ENCODE measurements around the gene CYTH1.

- peak; percentile 24 to 50 (median 35) for TF ChIP-seq CTCF (IDR thresholded peaks at IDR 0.05)
- no peak for TF ChIP-seq POLR2A (IDR thresholded peaks at IDR 0.05)
Observed at GRCh38 chr17:78798695-78799559, 16.9 kb upstream of the CYTH1 start.

Measured in Peyer's patch (tissue), 4 donors.